ENCODE data around the gene SORL1. TPM values are rescaled to one million over a fixed set of nuclear protein-coding genes. Genes with fewer than 3 reads are reported as not detected.

SORL1 gene
- total and polyA plus RNA-seq, 9 of the 15 experiments (the other 6 are each of a cell fraction or from before 2014, with no cell fraction given), result 0.01 to 0.66 TPM; not detected in 7

DNA sequence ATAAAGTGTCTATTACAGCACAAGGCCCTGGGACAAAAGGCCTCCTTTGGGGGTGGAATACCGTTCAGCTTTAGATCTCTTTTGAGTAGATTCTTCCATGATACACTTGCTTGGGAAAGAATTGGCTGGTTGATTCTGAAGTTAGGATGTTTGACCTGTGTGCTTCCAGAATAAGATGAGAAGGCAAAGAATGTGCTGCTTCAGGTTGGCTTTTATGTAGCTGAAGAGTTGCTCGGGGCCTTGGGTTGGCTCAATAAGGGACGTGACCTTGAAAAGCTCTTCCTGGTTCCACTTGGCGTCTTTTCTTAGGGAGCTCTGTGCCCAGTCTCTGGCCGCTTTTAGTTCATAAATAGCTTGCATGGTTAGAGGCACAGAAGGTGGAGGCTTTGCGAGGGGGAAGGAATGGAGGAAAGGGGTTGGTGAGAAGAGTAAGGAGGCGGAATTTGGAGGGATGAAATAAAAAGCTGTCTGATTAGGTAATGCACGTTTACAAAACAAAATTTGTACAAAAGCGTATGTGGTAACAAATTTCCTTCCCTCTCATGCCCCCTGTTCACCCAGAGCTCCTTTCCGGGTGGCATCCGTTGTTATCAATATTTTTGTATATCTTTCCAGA, 4.8 kb downstream of the SORL1 start (continued):
- TF ChIP-seq, protein P1, sequence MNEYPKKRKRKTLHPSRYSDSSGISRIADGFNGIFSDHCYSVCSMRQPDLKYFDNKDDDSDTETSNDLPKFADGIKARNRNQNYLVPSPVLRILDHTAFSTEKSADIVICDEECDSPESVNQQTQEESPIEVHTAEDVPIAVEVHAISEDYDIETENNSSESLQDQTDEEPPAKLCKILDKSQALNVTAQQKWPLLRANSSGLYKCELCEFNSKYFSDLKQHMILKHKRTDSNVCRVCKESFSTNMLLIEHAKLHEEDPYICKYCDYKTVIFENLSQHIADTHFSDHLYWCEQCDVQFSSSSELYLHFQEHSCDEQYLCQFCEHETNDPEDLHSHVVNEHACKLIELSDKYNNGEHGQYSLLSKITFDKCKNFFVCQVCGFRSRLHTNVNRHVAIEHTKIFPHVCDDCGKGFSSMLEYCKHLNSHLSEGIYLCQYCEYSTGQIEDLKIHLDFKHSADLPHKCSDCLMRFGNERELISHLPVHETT (CRISPR knock-in tag; conservative IDR thresholded peaks at IDR 0.05 in 1 of 2, IDR thresholded peaks at IDR 0.05 in 1 of 2), result no peak
- TF ChIP-seq NR3C1 (CRISPR knock-in tag; IDR thresholded peaks at IDR 0.05), result no peak
- no peak for TF ChIP-seq TBP (optimal IDR thresholded peaks at IDR 0.05; ENCODE audit: low read depth, low read length)
- TF ChIP-seq ARHGAP35 (IDR thresholded peaks at IDR 0.05; ENCODE audit: partially characterized antibody), result no peak

GRCh38 chr11:121458551-121458950, 6.4 kb downstream of the SORL1 start:
- ChIA-PET CTCF (ENCODE audit: low intra/inter-chr PET ratio) (no interaction called here), POLR2A (no interaction called here)
- no peaks in the 10 kb centered on the region for H3K79me2 ChIP-seq (ENCODE audit: control insufficient read depth, insufficient read depth, low read length)
- DNase-seq (ENCODE audit: extremely low read depth in 1 of 4, low spot score in 3 of 4), result no peak
- WGBS (ENCODE audit: insufficient coverage, low coverage, missing lambda C conversion rate), result 0% methylated on average over 9 of the region's 9 CpGs
- H3K27me3 ChIP-seq (ENCODE audit: control insufficient read depth in 2 of 2, insufficient read depth in 2 of 2, low read length in 2 of 2), result peaks cover 0 to 26% of the 10 kb centered on the region in 2 experiments; a peak in 3 of 5 replicates
- no peak for FAIRE-seq
- no TSS peak for BruUV-seq (replicated peaks)
- H3K9me3 ChIP-seq (replicated peaks; ENCODE audit: control insufficient read depth, insufficient read depth, low read depth, low read length), result no peaks in the 10 kb centered on the region
- H3K9me1 ChIP-seq (ENCODE audit: control insufficient read depth, insufficient read depth, low read length), result no peaks in the 10 kb centered on the region
- in situ Hi-C loops (cut with MboI), result no loop called here
- H3K4me3 ChIP-seq, result no peak overlapping the region
- H2AFZ ChIP-seq (ENCODE audit: low read depth, low read length), result no peak overlapping the region
- no peak overlapping the region for H3K27ac ChIP-seq (ENCODE audit: extremely low read depth, low read depth, low read length)
- no peaks in the 10 kb centered on the region for H4K20me1 ChIP-seq (replicated peaks; ENCODE audit: control insufficient read depth, insufficient read depth, low read length)
- ATAC-seq, result no peak
- intact Hi-C loops (cut with micrococcal nuclease), result loop anchor here (10.0 kb wide), 1 partner anchor 136 kb away; no protein-coding TSS in a partner anchor
- no peak overlapping the region for H3K4me2 ChIP-seq (ENCODE audit: insufficient read depth, low read length)
- H3K9ac ChIP-seq (ENCODE audit: insufficient read depth in 1 of 2, low read depth in 2 of 2, low read length in 2 of 2), result no peak overlapping the region
- no peaks in the 10 kb centered on the region for H3K4me1 ChIP-seq (replicated peaks in 1 of 2; ENCODE audit: control insufficient read depth in 2 of 2, insufficient read depth in 2 of 2, low read length in 2 of 2)
- H3K36me3 ChIP-seq (ENCODE audit: control insufficient read depth, insufficient read depth, low read length), result no peaks in the 10 kb centered on the region
- TF ChIP-seq, protein P2, sequence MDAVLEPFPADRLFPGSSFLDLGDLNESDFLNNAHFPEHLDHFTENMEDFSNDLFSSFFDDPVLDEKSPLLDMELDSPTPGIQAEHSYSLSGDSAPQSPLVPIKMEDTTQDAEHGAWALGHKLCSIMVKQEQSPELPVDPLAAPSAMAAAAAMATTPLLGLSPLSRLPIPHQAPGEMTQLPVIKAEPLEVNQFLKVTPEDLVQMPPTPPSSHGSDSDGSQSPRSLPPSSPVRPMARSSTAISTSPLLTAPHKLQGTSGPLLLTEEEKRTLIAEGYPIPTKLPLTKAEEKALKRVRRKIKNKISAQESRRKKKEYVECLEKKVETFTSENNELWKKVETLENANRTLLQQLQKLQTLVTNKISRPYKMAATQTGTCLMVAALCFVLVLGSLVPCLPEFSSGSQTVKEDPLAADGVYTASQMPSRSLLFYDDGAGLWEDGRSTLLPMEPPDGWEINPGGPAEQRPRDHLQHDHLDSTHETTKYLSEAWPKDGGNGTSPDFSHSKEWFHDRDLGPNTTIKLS (IDR thresholded peaks at IDR 0.05; ENCODE audit: borderline replicate concordance, low read depth), result no peak
- no peak for TF ChIP-seq ZNF561 (CRISPR knock-in tag; conservative IDR thresholded peaks at IDR 0.05)
- TF ChIP-seq PATZ1 (CRISPR knock-in tag; IDR thresholded peaks at IDR 0.05; ENCODE audit: borderline replicate concordance), result no peak
- no peak for TF ChIP-seq MTA1 (IDR thresholded peaks at IDR 0.05; ENCODE audit: borderline replicate concordance)
- no peak for TF ChIP-seq ZBTB5 (IDR thresholded peaks at IDR 0.05)
- TF ChIP-seq CC2D1A (IDR thresholded peaks at IDR 0.05), result no peak
- no peak for TF ChIP-seq RBM25 (IDR thresholded peaks at IDR 0.05; ENCODE audit: low read depth, low read length, severe bottlenecking)
- no peak for TF ChIP-seq HNRNPK (IDR thresholded peaks at IDR 0.05; ENCODE audit: low read depth, low read length, poor library complexity, severe bottlenecking)
- TF ChIP-seq RAD21 (CRISPR knock-in tag; conservative IDR thresholded peaks at IDR 0.05 in 1 of 2, IDR thresholded peaks at IDR 0.05 in 1 of 2), result no peak
